SU-DHL-6 (cell line): ENCODE data around the gene SLC25A25.

Experiments used
- CTCF ChIP-seq: fragments of 200-600 bp; sonication (generic); IDR thresholded peaks from one replicate; pipeline ENCODE4 v1.5.1; 2017; ENCODE audit warnings: antibody characterized with exemption, mild to moderate bottlenecking, low read length, moderate library complexity; ENCODE audit not compliant: insufficient read depth, poor library complexity, severe bottlenecking
- EZH2phosphoT487 ChIP-seq: fragments of 200-600 bp; sonication (generic), shearing (Covaris generic); conservative IDR thresholded peaks from 2 replicates; pipeline ENCODE4 v1.6.1; 2018; ENCODE audit warnings: mild to moderate bottlenecking, antibody characterized with exemption, low read length, moderate library complexity, mixed read lengths

GRCh38 chr9:128024761-128025308 lies 43.2 kb upstream of the SLC25A25 start:
- TF ChIP-seq CTCF (no peak), EZH2phosphoT487 (no peak)
